Stimulated activated CD8-positive, alpha-beta memory T cell treated with anti-CD3 and anti-CD28 coated beads, Interleukin-15, amount 100 ng/mL, for 48 hours (primary cell): ENCODE data around the gene FAM216A.
"Not testable (repeated sequence)": the region's sequence is repeated elsewhere in the genome, so short reads cannot be mapped to it uniquely, and the experiment has no call there.

Source experiments
- DNase-seq, 2 donors: peaks; one replicate each; pipeline ENCODE4 v3.0.0-alpha.2; 2020; ENCODE audit warnings: low read depth in 2 of 2

FAM216A gene

DNA sequence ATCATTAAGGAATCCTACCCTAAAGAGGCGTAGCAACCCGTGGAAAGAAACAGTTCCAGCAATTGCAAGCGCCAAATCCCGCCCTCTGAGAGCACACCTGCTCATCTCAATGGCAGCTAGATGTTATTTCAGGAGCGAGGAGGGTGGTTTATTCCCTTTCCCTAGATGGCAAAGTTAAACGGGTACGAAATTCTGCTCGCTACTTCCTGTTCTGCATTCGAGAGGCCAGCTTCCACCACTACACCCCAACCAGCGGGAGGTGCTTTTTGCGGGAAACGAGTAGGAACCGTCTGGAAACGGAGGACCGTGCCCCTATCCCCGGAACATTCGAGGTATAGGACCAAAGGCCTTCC lies 32.7 kb downstream of the FAM216A start:
- DNase-seq = no peak

- DNase-seq = peak; percentile 97 to 99
These were observed 33.4 kb downstream of the FAM216A start, which contains the start of the genes RAD9B and VPS29 for GRCh38 chr12:110501752-110502738. RAD9B (plus strand) TSS chr12:110502331; CDS start chr12:110502338, 7 bp downstream. VPS29 (minus strand) TSS chr12:110502111; CDS start chr12:110502051, 60 bp downstream.

DNA sequence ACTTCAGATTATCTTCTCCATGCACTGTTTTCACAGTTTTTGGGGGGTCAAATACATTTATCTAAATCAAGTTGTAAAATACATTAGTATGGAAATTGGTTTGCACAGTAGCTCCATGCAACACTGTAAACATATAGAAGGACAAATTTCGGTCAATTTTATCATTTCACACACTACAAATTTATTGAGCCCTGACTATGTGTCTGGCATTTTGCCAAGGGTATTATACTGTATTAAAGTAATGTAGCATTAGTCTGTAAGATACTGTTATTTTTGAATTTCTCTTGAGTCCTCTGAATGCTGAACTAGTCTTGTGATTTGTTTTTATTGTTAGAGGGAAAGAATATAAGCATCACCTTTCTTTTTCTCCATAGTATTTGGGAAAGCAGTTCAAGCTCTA lies 34.8 kb downstream of the FAM216A start:
- DNase-seq = no peak

- DNase-seq = no peak
These were observed 36.7 kb downstream of the FAM216A start for GRCh38 chr12:110505332-110505731.

DNA sequence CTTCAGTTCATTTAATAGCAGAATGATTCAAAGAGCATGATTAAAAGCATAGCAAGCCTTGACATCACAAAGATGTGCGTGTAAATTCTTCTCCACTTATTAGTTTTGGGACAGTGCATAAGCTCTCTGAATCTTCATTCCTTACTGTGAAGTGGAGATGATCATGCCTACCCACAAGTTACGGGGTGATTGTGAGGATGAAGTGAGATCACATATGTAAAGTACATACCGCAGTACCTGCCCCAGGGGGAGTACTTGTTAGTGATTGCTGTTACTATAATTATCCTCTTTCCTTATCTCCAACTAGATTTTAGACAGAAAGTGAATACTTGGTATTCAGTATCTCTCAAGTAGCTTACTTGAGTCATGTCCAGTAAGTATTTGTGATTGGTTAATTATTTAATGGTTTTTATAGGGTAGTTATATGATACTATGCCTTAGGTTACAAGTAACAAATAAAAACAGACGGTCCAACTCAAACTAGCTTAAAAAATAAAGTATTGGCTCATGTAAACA lies 39.5 kb downstream of the FAM216A start:
- no peak for DNase-seq

DNA sequence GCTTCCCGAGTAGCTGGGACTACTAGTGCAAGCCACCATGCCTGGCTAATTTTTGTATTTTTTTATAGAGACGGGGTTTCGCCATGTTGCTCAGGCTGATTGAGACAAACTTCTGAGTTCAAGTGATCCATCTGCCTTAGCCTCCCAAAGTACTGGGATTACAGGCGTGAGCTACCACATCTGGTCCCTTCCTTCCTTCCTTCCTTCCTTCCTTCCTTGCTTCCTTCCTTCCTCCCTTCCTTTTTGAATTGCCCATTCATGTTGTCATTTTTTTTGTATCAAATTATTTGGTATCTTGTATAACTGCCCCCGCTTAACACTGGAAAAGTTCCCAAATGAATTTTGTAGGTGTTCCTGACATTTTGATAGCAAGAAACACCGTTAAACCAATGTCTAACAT lies 45.2 kb downstream of the FAM216A start:
- DNase-seq = no peak

GRCh38 chr12:110514363-110514762 lies 45.7 kb downstream of the FAM216A start:
- DNase-seq = no peak

DNA sequence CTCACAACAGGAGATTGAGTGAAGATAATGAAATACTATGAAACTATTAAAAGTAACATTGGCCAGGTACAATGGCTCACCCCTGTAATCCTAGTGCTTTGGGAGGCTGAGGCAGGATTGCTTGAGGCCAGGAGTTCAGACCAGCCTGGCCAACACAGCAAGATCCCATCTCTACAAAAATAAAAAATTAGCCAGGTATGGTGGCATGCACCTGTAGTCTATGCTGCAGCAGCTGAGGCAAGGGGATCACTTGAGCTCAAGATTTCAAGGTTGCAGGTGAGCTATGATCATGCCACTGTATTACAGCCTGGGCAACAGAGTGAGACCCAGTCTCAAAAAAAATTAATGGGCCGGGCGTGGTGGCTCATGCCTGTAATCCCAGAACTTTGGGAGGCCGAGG lies 48.4 kb downstream of the FAM216A start:
- no peak for DNase-seq

DNA sequence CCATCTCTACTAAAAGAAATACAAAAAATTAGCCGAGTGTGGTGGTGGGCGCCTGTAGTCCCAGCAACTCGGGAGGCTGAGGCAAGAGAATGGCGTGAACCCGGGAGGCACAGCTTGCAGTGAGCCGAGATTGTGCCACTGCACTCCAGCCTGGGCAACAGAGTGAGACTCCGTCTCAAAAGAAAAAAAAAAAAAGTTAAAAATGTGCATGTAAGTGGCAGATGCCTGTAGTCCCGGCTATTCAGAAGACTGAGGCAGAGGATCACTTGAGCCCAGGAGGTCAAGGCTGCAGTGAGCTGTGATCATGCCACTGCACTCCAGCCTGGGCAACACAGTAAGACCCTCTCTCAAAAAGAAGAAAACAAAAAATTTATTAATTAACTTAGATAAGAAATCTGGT lies 49.4 kb downstream of the FAM216A start:
- DNase-seq = not testable (repeated sequence)

GRCh38 chr12:110520876-110521712 lies 52.4 kb downstream of the FAM216A start:
- peak in 1 of 2 donors; percentile 20 for DNase-seq

- DNase-seq = no peak
These were observed 59.7 kb downstream of the FAM216A start for GRCh38 chr12:110528277-110528839.

- DNase-seq = no peak
These were observed 61.9 kb downstream of the FAM216A start for GRCh38 chr12:110530511-110530910.

DNA sequence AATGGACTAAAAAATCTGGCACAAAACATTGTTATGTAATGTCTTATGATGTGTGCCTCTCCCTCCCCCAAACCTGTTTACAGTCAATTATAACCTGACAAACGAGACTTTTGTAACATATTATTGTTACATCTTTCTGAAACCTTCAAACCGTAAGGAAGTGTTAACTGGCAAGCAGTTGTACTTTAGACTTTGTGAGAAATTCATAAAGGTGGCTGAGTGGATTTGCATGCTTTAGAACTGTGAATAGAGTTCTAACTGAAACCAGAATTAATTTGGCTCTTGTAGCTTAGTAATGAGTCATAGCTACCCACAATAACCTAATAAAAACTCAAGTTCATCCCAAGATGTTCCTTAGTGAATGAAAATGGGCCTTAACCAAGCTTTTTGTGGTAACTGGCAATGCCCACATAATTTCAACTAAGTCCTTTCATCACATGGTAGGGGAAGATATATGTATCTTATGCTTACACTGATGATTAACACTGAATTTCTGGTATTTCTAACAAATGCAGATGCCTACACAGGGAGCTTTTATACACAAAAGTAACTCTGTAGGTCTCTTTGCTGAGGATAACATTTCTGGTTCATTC lies 63.2 kb downstream of the FAM216A start:
- no peak for DNase-seq

DNA sequence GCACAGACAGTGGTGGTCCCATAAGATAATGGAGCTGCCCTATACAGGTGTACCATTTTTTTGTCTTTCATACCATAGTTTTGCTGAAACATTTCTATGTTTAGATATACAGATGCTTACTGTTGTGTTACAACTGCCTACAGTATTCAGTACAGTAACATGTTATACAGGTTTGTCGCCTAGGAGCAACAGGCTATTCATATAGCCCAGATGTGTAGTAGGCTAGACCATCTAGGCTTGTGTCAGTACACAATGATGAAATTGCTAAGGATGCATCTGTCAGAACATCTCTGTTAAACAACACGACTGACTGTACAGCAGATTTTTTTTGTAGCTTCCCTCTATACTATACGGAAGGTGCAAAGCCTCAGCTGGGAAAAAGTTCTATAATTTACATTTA lies 64.0 kb downstream of the FAM216A start:
- DNase-seq = no peak

DNA sequence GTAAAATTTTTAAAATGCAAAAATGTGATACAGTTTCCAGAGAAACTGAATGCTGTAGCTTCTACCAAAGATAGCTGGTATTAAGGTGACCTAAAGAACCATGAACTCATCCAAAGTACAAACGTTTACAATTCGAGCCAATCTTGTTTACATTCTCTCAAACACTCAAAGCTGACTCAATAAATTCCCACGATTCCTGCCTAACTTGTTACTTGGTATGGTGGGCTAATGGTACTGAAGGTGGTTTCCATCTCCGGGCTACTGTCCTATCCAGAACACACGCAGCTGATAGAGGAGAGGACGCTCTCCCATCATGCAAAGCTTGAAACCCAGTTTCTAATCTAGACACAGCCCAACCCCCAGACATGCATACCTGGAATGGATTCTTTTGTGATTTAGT lies 65.0 kb downstream of the FAM216A start:
- DNase-seq = no peak

DNA sequence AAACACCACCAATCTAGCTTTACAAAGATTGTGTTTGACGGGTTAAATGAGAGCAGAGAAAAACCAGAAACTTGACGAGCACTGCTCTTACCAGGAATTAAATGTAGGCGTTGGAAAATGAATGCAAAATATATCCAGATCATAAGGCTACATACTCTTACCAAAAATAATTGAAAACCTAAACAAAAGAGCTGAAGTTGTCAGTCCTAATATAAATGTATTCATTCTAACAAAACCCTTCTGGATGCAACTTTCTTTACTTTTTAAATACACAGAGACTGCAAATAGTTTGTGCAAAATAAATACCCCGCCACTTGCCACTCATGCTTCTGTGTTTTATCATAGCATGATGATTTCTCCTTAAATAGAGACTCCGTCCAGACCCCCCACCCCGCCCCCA lies 66.2 kb downstream of the FAM216A start:
- DNase-seq = no peak

- no peak for DNase-seq
These were observed 68.4 kb downstream of the FAM216A start for GRCh38 chr12:110536834-110537604.

- no peak for DNase-seq
These were observed 69.2 kb downstream of the FAM216A start for GRCh38 chr12:110537605-110538409.

DNA sequence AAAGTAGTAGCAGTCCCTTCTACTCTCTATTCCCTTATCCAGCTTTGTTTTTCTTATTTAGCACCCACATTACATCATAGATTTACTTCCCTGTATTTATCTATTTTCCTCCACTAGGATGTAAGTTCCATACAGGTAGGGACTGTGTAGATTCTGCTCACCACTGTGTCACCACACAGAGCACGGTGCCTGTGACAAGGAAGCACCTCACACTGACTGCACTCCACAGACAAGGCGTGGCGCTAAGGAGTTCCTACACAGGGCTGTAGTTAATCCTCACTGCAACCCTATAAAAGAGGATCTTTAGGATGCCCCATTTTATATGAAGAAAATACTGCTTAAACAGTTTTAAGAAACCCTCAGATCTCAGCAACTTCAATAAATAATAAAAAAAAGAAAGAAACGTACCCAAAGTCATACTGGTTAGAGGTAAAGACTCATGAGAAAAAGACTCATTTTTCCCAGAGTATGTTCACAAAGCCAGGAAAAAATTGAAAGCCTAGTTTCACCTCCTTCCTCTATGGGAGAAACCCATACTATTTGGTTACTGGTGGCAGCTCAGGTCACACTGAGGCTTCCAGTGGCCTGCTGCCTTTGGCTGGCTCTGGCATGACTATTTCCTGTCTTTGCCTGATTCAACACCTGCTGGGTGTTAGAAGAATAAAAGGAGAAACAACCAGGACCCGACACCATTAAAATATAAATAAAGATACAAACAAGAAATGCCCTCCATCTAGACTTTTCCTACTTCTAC lies 70.4 kb downstream of the FAM216A start:
- DNase-seq = no peak
